ENCODE results near the gene DDR1.
"Not testable (repeated sequence)": the region's sequence is repeated elsewhere in the genome, so short reads cannot be mapped to it uniquely, and the experiment has no call there.

DDR1 gene

DNA sequence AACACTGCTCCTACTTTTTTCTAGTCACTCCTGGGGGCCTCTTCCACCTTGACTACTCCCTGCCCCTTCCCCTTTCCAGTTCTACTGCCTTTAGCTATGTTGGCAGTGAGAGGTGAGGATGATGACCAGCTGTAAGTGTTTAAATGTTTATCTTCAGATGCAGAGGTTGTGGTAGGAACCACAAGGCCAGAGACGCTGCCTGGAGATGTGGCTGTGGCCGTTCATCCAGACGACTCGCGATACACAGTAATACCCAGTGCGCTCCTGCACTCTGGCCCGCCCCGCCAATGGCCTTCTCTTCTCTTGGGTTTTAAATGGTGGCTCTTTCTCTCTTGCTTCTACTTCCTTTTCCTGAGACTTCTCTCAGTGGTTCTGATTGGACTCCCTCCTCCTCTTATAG is 34.4 kb downstream of the DDR1 start:
- no peak for FAIRE-seq

DNA sequence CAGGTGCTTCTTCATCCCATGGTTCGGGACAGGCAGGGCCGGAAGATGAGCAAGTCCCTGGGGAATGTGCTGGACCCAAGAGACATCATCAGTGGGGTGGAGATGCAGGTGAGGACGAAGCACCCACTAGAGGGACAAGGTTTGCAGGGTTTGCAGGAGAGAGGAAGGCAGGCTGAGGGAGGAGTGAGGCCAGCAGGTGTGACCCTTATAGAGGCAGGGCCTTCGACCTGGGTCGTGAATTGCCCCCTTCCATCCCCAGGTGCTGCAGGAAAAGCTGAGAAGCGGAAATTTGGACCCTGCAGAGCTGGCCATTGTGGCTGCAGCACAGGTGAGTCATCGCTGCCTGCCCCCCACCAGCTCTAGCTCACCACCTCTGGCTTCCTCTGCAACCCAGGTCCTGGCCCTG is 38.1 kb downstream of the DDR1 start:
- no peak for FAIRE-seq

DNA sequence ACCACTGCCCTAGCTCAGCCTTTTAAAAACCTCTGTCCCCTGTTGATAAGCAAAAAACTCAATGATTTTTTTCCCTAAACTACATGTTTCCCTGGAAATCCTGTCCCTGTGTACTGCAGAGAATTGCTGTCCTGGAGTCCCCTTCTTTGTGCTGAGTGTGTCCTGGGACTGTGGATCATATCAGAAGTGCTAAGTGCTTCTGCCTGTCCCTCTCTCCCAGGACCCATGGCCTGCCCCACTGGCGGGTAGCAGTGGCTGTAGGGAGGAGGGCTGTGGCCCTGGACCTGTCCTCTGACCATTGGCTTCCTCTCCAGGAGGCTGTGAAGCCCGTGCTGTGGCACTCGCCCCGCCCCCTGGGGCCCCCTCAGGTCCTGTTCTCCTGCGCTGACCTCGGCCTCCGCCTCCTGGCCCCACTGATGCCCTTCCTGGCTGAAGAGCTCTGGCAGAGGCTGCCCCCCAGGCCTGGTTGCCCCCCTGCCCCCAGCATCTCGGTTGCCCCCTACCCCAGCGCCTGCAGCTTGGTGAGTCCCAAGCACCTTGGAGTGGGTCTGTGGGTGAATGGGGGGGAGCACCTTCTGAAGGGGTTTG is 39.8 kb downstream of the DDR1 start:
- not testable (repeated sequence) for FAIRE-seq

DNA sequence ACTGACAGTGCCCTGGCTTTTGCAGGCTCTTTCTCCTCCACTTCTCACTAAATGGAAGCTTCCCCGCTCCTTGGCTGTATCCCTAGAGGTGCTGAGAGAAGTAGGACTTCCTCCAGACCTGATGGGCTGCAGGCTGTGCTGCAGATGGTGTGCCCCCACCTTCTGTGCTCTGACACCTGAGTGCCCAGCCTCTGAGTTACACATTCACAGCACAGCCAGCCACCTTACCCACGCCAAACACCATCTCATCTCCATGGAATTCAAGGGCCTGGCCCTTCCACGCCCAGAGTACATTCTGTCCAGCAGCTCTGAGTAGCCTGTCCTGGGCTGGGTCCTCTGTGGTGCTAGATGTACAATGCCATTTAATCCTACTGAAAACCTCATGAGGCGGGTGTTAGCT is 42.3 kb downstream of the DDR1 start:
- FAIRE-seq: no peak

DNA sequence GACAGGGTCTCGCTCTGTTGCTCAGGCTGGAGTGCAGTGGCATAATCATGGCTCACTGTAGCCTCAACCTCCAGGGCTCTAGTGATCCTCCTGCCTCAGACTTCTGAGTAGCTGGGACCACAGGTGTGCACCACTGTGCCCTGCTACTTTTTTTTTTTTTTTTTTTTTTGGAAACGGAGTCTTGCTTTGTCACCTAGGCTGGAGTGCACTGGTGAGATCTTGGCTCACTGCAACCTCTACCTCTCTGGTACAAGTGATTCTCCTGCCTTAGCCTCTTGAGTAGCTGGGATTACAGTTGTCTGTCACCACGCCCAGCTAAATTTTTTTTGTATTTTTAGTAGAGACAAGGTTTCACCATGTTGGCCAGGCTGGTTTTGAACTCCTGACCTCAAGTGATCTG is 42.8 kb downstream of the DDR1 start:
- FAIRE-seq: not testable (repeated sequence)

DNA sequence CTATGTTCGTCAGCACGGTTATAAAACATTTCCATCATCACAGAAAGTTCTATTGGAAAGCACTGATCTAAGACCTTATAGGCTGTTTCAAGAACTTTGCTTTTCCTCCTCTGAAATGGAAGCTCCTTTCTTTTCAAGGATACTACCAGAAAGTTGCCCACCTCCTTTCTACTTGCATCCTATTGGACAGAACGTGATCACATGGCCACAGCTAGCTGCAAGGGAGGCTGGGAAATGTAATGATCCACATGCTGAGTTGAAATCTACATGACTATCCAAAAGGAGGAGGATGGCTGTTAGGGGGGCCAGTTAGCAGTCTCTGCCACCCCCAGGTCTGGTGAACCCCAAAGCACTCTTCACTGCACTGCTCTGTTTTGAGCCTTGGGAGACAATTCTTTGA is 44.4 kb downstream of the DDR1 start:
- FAIRE-seq: no peak

DNA sequence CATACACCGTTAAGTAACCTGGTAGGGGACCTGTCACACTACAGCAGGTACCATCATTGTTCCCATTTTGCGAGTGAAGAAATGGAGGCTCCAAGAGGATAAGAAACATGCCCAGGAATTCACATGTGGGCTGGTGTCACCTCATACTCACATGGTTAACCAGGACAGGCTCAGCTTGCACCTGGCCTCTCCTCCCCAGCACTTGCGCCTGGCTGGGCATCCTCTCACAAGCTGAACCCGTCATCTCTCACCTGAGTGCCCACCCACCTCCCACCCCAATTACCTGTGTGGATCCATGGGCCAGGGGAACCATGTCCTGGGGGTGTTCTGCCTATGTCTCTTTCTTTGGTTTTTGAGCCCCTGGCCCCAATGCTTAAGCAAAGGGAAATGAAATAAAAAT is 46.2 kb downstream of the DDR1 start:
- no peak for FAIRE-seq

DNA sequence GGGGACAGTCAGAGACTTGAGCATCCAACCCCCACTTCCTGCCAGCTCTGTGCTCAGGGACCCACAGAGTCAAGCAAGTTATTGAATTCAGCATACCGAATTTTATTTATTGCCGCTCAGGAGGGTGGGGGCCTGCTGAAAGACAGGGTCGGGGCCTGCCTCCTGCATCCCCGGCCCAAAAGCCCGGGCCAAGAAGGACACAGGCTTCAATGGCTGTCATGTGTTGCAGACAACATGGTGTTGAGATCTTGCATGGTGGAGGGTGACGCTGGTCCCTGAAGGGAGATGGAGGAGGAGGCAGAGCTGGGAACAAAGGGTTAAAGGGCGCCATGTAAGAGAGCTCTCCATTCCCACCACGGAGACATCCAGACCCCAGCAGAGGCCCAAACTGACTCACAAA is 47.0 kb downstream of the DDR1 start:
- FAIRE-seq: no peak

DNA sequence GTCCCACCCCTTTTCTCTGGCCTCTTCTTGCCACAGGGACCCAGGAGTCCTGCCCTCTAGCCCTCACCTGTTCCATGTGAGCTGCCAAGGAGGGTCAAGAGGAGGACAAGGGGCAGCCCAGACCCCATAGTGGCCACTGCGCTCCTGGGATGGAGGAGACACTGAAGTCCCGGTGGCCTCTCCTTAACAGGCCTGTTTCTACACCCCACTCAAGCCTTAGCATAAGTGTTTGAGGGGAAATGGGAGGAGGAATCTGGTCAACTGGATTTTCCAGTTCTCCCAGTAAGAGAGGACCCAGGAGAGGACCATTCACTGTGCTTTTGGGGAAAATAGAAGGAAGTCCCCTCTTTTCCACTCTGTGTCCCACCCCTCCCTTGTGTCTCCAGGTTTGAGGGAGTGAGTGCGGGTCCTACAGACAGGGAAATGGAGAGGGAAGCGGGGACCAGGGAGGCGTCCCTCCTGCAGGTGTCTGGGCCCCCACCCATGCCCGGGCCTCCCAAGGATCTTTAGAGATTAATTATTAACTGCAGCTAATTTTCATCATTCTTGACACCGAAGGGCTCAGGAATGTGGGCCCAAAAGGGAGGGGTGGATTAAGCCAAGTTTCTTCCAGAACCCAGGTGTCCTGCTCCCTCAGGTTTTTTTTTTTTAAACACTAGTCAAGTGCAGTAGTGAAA is 47.8 kb downstream of the DDR1 start, which contains the start of gene SFTA2:
TSS of gene SFTA2 (minus strand) at position 202 of the 677 bp plus-strand sequence. CDS start at position 128, 74 bp downstream.
- no peak for FAIRE-seq

DNA sequence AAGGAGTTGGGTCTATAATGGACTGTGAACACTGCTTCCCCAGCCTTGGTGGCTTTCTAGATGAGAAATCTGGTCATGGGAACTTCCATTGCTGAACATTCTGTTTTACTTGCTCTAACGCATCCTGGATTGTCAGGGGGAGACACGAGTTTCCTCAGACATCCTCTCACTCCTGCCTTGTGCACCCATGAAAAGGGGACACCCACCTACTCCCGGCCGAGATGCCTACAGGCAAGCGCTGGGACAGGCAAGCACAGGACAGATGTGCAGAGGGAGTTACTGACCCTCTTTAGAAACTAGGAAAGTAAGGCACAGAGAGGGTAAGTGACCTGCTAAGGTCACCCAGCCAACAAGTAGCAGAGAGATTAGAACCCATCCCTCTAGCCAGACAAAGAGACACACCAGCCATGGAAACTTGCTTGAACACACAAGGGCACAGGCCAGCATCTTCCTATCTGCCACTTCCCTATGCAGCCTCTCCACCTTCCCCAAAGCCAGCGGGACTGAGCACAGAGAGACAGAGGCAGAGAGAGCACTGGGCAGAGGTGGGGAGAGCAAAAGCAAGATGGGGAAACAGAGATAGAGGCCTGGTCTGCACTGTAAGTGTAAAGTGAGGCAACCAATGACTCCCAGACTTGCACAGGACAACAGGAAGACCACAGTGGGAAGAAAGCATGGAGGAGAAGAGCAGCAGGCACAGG is 48.5 kb downstream of the DDR1 start:
- no peak for FAIRE-seq

DNA sequence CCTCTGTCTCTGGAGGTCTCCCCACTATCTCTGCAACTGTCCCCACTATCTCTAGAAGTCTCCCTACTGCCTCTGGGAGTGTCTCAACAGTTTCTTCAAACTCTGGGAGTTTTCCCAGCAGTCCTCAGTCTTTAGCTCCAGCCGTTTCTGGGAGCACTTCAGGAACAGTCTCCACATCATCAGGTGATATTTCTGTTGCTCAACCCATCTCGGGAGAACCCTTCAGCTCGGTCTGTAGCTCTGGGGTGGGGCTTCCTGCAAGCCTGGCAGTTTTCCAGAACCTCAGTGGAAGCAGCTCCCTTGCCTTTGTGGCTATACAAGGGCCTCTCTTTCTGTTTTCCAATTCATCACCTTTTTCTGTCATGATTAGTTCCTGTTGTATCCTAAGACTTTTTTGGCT is 50.7 kb downstream of the DDR1 start:
- no peak for FAIRE-seq

DNA sequence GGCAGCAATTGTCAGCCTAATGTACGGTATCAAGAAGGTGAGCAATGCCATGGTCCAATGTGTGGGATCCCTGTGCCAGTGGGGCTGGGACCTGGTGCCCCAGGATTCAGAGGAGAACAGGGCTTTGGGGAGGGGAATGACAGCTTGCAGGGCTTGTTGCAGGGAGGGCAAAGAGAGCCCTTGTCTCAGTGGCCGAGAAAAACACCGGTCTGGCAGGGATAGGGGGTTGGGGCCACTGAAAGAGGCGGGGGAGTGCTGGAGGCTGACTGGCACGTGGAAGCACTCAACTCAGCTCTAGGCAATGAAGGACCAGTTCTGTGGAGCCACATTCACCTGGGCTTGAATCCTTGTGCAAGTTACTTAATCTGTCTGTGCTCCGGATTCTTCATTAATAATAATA is 52.9 kb downstream of the DDR1 start:
- no peak for FAIRE-seq

DNA sequence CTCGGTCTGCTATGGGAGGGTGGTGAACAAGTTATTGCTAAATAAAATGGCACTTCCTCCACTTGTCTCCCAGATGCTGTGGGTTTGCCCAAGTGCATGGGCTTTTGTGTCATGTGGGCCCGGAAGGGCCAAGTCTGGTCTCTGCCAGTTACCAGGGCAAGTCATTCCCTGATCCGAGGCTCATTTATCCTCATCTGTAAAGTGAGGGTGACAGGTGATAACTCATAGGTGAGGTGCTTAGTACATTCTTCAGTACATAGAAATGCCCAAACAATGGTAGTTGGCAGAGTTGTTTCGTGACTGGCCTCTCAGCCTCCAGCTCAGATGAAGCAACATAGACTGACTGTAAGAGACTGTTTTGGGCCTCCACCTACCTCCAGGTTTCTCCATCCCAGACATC is 54.4 kb downstream of the DDR1 start:
- FAIRE-seq: no peak

DNA sequence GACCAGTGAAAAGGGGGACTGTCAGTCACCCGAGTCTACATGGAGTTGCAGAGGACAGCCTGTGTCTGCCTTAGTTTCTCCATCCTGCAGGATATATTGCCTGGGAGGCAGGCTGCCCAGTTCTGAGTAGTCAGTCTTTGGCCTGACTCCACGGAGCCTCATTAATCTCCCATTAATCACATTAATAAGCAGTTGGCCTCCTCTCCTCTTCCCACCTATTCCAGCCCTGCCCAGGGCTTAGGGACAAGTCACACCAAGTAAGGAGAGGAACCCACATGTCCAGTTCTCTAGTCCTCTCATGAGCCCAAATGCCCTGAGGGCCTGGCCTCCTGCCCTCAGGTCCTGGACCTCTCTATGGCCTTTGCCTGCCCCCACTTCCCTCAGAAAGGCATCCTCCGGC is 55.2 kb downstream of the DDR1 start:
- no peak for FAIRE-seq

DNA sequence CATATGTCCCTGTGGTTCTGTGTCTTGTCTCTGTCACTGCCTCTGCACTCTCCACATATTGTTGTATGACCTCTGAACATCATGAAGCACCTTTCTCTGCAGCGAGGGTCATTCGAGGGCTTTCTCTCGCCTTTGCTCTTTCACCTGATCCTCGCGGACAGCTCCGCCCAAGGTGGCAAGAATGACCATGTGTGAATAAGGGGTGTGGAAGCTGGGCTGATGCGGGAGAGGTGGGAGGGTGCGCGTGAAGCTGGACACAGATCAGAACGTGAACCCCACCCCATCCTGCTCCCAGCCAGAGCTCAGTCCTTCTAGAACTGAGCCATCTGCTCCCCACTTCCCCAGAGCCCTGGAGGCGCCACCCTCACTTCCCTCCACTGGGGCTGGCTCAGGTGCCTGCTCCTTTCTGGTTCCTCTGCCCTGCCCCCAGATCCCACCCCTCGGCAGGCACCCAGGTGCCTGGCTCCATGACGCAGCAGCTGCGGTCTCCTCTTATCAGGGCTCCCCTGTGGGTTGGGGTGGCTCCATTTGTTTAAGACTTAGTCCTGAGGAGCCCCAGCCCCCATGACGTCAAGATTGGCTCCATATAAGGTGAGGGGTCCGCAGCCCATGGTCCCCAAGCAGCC is 56.2 kb downstream of the DDR1 start, which contains the start of gene MUCL3:
TSS of gene MUCL3 (plus strand) at position 613 of the 626 bp plus-strand sequence. CDS start 27 bp downstream, outside the sequence.
- no peak for FAIRE-seq

DNA sequence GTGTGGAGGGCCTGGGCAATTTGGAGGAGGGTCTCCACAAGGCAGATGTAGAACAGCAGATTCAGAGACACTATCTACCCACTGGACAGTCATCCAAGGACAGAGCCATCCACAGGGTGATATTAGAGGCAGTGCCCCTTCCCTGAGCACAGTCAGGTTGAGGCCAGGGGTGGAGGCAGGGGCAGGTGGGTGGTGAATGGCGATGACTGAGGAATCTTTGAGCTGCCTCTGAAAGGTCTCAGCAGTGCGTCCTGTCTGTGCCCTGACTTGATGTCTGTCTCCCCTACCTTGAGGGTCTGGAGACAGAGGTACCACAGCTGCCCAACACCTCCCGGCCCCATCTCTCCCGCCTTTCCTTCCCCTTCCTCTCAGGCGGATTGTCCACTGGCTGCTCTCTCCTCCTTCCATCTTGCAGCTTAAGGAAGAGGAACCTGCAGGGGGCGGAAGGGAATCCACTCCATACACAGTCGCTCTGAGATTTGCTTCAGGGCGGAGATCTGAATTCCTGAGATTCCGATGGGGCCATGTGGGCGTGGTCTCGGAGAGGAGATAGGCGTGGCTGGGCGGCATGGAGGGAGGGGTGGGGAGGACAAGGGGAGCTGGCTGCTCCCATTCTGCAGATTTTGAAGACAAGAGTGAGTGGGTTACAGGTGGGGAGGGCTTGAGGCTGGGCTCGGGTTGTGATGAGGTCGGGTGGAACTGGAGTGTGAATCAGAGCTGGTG is 58.2 kb downstream of the DDR1 start:
- no peak for FAIRE-seq

DNA sequence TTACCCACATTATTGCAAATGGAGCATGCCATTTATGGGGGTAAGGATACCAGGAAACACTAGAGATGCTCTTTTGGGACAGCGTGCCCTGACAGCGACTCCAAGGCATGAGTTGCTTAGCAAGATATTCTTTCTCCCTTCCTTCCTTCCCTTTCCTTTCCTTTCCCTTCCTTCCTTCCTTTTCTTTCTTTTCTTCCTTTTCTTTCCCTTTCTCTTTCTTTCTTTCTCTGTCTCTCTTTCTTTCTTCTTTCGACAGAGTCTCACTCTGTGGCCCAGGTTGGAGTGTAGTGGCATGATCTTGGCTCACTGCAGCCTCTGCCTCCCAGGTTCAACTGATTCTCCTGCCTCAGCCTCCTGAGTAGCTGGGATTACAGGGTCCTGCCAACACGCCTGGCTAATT is 59.7 kb downstream of the DDR1 start:
- no peak for FAIRE-seq

DNA sequence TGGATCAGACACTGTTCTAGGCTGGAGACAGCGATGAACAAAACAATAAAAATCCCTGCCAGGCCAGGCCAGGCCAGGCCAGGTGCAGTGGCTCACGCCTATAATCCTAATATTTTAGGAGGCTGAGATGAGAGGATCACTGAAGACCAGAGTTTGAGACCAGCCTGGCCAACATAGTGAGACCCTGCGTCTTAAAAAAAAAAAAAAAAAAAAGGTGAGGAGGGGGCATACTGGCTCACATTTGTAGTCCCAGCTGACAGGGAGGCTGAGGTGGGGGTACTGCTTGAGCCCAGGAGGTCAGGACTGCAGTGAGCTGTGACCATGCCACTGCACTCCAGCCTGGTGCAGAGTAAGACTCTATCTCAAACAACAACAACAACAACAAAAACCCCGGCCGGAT is 61.0 kb downstream of the DDR1 start:
- FAIRE-seq: no peak

DNA sequence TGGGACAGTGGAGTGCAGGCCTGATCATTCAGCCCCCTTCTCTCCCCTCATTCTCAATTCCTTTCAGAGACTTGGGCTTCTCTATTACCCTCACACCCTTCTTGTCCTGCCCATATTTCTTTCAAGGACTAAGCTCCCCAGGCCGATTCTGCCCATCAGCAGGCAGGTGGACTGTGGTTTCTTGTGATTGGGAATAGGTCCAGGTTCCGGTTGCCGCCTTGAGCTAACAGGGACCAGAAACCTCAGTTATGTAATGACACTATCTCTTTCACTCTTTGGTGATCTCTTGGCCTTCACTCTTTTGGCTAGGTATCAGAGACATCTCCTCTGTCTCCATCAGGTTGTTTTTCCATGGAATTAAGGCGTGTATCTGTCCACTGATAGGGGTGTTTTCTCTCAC is 62.9 kb downstream of the DDR1 start:
- FAIRE-seq: no peak

DNA sequence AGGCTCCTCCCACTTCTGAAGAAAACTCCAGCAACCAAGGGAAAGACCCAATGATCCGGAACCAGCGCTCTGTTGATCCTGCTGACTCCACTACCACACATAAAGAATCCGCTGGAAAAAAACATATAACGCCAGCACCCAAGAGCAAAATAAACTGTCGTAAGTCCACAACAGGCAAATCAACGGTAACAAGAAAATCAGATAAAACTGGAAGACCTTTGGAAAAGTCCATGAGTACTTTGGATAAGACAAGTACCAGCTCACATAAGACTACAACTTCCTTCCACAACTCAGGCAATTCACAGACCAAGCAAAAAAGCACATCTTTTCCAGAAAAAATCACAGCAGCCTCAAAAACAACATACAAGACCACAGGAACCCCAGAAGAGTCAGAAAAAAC is 64.5 kb downstream of the DDR1 start:
- FAIRE-seq: no peak
